HG02973 (cell line): ENCODE measurements around the gene SSX2B.
"Not testable (repeated sequence)": the region's sequence is repeated elsewhere in the genome, so short reads cannot be mapped to it uniquely, and the experiment has no call there.

ENCODE experiments used
- ATAC-seq: cut with Tn5 transposase; IDR thresholded peaks from one replicate; pipeline ENCODE4 v1.9.1; 2021; ENCODE audit warnings: moderate library complexity; ENCODE audit not compliant: unreplicated experiment

Gene SSX2B, protein sequence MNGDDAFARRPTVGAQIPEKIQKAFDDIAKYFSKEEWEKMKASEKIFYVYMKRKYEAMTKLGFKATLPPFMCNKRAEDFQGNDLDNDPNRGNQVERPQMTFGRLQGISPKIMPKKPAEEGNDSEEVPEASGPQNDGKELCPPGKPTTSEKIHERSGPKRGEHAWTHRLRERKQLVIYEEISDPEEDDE

GRCh38 chrX:52750952-52751351, at the start of gene SSX2B:
Gene SSX2B (plus strand): TSS chrX:52751252. CDS start chrX:52752681, 1,429 bp downstream.
- not testable (repeated sequence) for ATAC-seq

DNA sequence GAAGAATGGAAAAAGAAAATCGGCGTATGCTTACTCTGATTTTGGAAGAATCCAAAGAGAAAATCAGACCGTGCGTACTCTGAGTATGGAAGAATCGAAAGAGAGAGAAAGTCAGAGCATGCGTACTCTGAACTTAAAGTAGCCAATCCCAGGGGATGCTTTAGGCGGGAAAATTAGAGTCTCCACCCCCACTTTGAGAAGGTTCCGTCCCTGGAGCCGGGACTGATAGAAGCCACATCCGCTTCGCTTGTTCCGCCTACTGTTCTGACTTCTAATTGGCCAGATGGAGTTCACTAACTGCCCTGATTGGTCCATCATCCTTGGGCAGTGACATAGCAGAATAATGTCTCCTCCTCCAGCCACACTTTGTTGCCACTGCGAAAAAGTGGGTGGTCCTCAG, 44.0 kb upstream of the SSX2B start, which contains the start of gene SSX2:
TSS of gene SSX2 (minus strand) at position 101 of the 400 bp plus-strand sequence. CDS start 1,429 bp downstream, outside the sequence.
- ATAC-seq: not testable (repeated sequence)

DNA sequence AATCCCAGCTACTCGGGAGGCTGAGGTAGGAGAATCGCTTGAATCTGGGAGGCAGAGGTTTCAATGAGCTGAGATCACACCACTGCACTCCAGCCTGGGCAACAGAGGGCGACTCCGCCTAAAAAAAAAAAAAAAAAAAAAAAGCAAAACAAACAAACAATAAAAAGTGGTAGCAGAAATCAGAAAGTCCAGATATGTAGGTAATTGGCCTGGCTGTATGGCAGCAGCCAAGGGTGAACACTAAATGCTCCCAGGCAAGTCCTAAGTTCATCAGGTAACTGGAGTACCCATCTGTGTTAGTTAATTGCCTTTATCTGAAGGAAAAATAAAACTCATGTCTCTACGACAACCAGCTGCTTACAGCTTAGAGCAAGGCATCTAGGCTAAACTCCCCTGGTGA, 14.9 kb downstream of the SSX2B start:
- ATAC-seq: not testable (repeated sequence)

DNA sequence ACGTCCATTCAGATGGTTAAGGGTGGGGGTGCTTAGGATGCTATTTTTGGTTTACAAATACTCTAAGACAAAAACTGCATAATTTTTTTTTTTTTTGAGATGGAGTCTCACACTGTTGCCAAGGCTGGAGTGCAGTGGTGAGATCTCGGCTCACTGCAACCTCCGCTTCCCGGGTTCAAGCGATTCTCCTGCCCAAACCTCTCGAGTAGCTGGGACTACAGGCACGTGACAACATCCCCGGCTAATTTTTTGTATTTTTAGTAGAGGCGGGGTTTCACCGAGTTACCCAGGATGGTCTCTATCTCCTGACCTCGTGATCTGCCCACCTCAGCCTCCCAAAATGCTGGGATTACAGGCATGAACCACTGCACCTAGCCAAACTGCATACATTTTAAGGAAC, 22.5 kb downstream of the SSX2B start:
- ATAC-seq: not testable (repeated sequence)

DNA sequence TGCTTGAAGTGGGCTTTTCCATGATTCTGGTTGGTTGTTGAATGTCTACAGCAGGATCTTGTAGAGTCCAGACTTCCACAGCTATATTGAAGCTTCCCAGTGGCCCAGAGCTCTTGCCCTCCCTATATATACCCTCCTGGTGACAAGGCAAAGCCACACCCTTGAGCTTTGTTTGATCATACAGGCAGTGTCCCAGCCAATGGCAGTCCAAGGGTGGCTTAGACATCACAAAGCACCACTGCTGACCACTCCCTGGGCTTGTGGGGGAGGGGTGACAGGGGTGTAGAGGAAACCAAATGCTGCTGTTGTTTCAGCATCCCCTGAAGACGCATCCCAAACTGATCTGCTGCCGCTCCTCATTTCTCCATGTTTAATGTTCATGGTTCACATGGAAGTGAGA, 46.3 kb downstream of the SSX2B start, which contains the start of gene SPANXN5:
TSS of gene SPANXN5 (minus strand) at position 101 of the 400 bp plus-strand sequence. CDS start at position 22, 79 bp downstream.
- ATAC-seq: not testable (repeated sequence)

- ATAC-seq: not testable (repeated sequence)
Measured at GRCh38 chrX:52804876-52805275, 53.8 kb downstream of the SSX2B start.
